NCI-H1436 treated with DMSO at 0.1 percent for 48 hours (cell line): Measurements from ENCODE around the gene PAQR4.
A peak's percentile ranks its signal among the peaks of the same experiment; 100 is the strongest.
"Not testable (repeated sequence)": the region's sequence is repeated elsewhere in the genome, so short reads cannot be mapped to it uniquely, and the experiment has no call there.

ENCODE experiments used
- DNase-seq: peaks from one replicate; lab custom pipeline; 2025; lab: John Stamatoyannopoulos, UW

Gene PAQR4

DNA sequence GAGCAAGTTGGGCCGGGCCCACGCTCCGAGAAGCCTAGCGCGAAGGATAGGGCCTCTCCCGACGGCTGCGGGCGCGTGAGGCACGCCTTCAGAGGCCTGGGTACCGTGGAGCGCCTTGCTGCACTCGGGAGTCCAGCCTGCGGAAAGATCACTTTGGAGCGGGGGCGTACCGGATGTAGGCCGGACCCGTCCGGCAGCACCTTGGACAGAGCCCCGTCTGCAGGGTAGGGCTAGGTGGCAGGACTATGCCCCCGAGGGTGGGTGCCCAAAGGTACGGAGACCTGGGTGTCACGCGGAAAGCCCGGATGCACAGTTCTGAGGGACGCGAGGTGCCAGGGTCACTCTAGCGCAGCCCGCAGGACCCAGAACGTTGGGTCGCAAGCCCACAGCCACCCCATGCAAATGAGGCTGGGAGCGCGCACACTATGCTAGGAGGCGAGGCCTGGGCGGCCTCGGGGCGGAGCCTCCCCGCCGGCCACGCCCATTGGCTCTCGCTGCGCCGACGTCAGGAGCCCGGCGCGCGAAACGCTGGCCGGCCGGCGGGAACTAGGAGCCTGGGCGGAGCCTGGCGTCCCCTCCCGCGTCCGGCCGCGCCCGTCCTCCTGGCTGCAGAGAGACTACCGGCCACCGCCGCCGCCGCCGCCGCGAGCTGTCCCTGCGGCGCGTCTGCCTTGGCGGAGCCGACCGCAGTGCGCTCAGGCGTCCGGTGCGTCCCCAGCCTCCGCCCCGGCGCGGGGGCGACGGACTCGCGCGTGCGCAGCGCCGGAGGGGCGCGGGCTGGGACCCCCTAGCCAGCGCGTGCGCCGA, at the start of gene PAQR4:
TSS of gene PAQR4 (plus strand) at position 611 of the 807 bp plus-strand sequence. CDS start 327 bp downstream, outside the sequence.
- DNase-seq: peak; percentile 48

DNA sequence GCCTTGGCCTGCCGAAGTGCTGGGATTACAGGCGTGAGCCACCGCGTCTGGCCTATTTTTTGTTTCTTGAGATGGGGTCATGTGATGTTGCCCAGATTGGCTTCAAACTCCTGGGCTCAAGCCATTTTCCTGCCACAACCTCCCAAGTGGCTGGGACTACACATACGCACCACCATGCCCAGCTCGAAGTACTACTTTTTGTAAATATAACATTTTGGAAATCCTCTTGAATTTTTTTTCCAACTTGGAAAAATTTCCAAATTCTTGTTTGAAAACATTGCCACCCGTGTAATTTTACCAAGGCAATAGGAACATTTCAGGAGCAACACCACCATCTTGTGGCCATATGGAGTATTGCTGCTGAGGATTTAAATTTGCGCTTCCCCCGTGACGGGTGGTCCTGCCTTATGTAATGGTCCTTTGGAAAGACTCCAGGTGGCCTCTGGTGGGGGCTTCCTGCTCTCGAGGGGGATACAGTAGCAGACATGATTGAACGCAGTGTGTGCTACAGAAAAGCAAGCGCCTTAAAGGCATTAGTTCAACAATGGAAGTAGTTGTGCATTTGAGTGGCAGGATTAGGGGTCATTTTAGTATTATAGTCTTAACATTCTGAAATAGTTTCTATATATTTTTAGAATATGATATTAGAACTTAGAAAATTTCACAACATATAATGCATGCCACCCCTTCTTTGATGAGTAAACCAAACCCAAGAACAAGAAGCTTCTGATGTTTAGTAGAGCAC, 49.5 kb upstream of the PAQR4 start:
- no peak for DNase-seq

DNA sequence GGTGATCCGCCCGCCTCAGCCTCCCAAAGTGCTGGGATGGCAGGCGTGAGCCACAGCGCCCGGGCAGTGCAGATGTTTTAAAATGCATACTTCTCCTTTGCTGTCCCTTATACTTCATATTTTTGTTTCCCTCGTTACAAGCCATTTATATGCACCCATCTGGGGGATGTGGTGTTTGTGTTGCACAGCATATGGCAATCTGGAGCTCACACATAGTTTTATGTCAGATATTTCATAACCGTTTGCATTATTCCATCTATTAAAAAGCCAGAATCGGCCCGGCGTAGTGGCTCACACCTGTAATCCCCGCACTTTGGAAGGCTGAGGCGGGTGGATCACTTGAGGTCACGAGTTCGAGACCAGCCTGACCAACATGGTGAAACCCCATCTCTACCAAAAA, 45.7 kb upstream of the PAQR4 start:
- no peak for DNase-seq

DNA sequence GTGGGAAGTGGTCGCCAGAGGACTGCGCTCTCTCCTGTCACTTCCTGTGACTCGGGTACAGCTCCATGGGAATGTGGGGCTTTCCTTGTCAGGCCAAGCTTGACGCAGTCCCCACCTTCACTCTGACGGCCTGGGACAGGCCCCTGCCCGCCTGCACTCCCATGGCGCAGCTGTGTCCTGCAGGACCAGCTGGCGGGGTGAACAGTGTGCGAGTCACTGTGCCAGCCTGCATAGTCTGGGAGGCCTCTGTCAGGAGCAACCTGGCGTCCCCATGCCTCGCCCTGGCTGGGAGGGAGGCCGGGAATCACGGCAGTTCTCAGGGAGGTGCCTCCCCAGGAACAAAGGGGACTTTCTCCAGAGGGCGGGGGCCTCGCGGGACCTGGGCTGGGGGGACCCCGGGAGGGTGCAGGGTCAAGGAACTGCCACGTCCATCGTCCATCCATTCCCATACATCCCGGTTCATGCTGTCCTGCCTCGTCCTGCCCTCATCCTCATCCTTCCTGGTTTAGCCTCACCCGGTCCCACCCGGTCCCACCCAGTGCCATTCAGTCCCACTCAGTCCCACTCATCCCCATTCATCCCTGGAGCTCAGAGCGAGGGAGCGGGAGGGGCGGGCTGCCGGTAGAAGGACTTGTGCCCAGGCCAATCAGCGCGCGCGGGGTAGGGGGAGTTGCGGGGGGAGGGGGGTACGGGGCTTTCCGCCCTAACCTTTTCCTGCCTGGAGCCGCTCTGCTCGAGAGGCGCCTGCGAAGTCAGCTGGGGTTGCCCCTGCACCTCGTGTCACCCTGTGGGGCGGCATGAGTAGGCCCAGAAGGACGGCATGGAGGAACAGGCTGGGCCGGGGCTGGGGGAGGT, 44.0 kb upstream of the PAQR4 start:
- no peak for DNase-seq

DNA sequence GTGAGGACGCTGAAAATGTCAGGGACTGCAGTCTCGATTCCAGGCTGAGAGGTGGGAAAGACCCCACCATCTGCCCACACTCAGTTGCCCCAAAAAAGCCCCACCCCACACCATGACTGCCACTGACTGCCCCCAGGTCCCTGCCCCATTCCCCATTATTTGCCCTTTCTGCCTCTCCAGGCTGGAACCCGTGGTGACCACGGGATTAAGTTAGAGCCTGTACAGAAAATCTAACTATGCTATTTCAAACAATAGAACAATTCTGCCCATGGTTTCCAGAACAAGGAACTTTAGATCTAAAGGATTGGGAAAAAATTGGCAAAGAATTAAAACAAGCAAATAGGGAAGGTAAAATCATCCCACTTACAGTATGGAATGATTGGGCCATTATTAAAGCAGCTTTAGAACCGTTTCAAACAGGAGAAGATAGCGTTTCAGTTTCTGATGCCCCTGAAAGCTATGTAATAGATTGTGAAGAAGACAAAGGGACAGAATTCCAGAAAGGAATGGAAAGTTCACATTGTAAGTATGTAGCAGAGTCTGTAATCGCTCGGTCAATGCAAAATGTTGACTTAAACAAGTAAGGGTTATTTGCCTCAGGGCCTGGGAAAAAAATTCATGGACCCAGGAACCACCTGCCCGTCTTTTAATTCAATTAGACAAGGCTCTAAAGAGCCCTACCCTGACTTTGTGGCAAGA, 43.0 kb upstream of the PAQR4 start:
- DNase-seq: no peak

DNA sequence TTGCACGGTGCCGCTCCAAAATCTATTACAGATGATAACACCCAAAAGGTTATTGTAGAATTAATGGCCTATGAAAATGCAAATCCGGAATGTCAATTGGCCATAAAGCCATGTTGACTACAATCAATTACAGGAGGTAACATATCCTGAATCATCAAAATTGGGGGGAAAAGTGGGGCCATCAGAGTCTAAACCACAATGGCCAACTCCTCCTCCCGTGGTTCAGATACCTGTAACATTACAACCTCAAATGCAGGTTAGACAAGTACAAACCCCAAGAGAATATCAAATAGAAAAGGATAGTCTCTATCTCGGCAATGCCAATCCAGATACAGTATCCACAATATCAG, 42.5 kb upstream of the PAQR4 start:
- no peak for DNase-seq

DNA sequence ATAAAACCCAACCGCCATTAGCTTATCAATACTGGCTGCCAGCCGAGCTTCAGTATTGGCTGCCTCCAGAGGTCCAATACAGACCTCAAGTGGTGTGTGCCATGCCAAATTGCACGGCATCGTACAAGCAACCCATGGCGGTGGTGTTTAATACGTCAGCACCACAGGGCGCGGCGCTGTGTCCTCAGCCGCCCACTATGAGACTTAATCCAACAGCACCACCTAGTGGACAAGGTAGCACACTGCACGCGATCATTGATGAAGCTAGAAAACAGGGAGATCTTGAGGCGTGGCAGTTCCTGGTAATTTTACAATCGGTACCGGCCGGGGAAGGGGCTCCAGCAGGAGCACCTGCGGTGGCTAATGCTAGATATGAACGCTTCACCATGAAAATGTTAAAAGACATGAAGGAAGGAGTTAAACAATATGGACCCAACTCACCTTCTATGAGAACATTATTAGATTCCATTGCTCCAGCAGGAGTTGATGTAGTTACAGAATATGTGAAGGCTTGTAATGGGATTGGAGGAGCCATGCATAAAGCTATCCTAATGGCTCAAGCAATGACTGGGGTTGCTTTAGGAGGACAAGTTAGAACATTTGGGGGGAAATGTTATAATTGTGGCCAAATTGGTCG, 42.0 kb upstream of the PAQR4 start:
- DNase-seq: peak; percentile 63

DNA sequence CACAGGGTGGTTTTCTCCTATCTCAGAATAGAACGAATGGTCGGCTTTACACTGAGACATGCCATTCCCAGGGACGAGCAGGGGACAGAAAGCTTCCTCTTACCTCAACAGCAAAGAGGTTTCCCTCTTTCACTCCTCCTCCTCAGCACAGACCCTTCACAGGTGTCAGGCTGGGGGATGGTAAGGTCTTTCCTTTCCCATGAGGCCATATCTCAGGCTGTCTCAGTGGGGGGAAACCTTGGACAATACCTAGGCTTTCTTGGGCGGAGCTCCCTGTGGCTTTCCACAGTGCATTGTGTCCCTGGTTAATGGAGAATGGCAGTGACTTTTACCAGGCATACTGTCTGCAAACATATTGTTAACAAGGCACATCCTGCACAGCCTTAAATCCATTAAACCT, 41.0 kb upstream of the PAQR4 start:
- DNase-seq: not testable (repeated sequence)

DNA sequence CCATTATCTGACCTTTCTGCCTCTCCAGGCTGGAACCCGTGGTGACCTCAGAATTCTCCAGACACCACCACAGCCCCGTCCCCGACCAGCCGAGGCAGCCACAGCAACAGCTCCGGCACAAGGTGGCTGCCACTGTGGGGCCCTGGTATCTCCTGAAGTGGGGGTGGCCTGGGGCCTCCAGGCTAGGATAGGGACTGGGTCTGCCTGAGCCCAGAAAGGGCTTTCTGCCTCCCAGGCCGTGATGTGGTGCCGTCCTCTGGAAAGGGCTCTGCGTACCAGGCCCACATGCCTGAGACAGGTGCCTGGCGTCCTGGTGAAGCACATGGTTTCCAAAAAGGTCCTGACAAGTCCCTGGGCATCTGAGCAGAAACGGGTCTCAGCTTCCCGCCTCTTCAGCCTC, 40.4 kb upstream of the PAQR4 start:
- no peak for DNase-seq

DNA sequence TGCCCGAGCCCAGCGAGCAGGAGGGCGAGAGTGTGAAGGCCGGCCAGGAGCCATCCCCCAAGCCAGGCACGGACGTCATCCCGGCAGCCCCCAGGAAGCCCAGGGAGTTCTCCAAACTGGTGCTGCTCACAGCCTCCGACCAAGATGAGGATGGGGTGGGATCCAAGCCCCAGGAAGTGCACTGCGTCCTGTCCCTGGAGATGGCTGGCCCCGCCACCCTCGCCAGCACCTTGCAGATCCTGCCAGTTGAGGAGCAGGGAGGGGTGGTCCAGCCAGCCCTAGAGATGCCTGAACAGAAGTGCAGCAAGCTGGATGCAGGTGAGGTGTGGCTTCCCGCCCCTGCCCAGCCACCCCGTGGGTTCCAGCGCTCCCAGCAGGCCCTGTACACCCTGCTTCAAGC, 39.5 kb upstream of the PAQR4 start:
- DNase-seq: no peak

DNA sequence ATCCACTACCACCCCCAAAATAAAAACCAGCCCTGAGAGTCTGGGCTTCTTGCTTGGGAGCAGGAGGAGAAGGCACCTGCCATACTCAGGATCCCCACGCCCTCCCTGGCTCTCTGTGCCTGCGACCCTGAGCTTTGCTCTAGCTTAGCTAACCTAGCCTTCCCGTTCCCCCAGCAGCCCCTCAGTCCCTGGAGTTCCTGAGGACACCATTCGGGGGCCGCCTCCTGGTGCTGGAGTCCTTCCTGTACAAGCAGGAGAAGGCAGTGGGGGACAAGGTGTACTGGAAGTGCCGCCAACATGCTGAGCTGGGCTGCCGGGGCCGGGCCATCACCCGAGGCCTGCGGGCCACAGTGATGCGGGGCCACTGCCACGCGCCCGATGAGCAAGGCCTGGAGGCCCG, 38.9 kb upstream of the PAQR4 start:
- no peak for DNase-seq

DNA sequence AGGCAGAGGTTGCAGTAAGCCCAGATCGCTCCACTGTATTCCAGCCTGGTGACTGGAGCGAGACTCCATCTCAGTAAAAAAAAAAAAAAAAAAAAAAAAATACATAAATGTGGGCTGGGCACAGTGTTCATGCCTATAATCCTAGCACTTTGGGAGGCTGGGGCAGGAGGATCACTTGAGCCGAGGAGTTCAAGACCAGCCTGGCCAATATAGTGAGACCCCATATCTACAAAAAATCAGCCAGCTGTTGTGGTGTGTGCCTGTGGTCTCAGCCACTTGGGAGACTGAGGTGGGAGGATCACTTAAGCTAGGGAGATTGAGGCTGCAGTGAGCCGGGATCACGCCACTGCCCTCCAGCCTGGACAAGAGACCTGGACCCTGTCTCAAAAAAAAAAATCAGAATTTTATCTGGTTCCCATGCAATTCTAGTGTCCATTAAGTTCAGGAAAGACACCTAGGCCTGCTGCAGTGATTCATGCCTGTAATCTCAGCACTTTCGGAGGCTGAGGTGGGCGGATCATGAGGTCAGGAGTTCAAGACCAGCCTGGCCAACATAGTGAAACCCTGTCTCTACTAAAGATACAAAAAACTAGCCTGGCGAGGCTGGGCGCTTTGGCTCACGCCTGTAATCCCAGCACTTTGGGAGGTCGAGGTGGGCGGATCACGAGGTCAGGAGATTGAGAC, 37.8 kb upstream of the PAQR4 start:
- not testable (repeated sequence) for DNase-seq

DNA sequence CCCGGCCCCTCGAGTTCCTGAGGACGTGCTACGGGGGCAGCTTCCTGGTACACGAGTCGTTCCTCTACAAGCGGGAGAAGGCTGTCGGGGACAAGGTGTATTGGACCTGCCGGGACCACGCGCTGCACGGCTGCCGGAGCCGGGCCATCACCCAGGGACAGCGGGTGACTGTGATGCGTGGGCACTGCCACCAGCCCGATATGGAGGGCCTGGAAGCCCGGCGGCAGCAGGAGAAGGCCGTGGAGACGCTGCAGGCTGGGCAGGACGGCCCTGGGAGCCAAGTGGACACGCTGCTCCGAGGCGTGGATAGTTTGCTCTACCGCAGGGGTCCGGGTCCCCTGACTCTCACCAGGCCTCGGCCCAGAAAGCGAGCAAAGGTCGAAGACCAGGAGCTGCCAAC, 36.0 kb upstream of the PAQR4 start:
- no peak for DNase-seq

DNA sequence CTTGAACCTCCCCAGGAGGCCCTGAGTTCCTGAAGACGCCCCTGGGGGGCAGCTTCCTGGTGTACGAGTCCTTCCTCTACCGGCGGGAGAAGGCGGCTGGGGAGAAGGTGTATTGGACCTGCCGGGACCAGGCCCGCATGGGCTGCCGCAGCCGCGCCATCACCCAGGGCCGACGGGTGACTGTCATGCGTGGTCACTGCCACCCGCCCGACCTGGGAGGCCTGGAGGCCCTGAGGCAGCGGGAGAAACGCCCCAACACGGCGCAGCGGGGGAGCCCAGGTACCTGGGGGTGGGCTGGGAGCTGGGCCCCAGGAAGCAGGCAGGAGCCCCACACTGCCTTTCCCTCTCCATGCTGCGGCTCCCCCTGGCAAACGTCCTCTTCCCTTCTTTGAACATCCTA, 35.4 kb upstream of the PAQR4 start:
- DNase-seq: no peak

DNA sequence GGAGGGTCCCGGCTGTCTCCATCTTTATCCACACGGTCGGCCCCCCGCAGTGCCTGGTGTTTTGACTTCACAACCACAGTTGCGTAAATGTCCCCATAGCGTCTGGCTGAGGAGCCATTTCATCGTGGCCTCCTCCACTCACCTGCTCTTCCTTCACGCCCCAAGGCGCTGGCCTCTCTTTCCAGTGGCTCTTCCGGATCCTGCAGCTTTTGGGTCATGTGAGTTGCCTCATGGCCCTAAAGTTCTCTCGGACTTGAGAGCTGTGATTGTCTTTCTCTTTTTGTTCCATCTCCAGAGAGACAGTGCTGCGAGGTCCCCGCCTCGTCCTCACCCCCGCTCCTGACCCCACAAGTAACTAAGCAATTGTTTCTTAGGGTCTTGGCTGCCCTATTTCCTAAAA, 34.7 kb upstream of the PAQR4 start:
- no peak for DNase-seq

DNA sequence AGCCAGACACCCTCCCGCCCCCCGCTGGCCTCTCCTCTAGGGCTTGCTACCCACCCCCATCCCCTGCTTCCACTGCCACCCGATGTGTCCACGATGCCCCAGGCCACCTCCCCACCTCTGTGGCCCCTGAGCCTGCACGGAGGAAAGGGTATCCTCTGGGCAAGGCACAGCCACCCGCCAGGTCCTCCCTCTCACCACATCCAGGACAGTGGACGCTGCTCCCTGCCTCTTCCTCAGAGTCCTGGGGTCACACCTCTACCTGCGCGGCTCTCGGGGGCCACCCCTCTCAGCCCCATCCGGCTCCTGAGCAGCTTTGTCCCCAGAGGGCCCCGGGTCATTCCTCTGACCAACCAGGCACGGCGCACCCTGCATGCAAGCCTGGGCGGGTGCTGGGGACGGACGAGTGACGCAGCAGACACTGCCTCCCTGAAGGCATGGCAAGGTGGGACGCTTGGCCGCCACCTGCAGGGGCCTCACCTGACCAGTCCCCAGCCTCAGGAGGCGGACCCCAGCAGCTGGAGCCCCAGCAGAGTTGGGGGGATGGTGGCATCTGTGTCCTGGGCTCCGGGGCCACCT, 32.6 kb upstream of the PAQR4 start:
- no peak for DNase-seq

DNA sequence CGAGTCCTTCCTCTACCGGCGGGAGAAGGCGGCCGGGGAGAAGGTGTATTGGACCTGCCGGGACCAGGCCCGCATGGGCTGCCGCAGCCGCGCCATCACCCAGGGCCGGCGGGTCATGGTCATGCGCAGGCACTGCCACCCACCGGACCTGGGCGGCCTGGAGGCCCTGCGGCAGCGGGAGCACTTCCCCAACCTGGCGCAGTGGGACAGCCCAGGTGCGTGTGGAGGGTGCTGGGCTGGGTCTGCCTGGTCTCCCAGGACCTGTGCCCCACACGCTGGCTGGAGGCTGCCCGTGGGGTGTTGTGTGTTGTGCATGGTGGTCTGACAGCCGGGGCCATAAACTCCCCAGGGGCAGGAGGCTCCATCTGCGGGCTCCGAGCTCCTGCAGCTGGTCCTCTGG, 32.0 kb upstream of the PAQR4 start:
- DNase-seq: no peak

DNA sequence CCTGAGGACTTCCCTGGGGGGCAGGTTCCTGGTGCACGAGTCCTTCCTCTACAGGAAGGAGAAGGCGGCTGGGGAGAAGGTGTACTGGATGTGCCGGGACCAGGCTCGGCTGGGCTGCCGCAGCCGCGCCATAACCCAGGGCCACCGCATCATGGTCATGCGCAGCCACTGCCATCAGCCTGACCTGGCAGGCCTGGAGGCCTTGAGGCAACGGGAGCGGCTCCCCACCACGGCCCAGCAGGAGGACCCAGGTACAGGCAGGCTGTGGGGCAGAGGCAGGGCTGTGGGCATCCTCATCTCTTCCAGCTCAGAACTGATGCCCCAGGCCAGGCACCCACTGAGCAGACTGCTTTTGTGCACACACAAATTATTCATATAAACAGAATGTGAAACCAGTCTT, 30.9 kb upstream of the PAQR4 start:
- DNase-seq: no peak

DNA sequence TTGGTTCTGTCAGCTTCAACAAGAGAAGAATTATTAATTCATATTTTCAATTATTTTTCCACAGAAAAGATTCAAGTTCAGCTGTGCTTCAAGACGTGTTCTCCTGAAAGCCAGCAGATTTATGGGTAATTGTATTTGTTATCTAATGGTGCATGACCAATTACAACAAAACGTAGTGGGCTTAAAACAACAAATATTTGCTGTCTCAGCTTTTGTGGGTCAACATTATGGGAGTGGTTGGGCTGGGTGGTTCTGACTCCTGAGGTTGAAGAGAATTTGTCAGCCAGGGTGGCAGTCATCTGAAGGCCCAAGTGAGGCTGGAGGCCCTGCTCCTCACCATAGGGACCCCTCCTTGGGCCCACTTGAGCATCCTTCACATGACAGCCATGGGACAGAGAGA, 29.2 kb upstream of the PAQR4 start:
- no peak for DNase-seq

DNA sequence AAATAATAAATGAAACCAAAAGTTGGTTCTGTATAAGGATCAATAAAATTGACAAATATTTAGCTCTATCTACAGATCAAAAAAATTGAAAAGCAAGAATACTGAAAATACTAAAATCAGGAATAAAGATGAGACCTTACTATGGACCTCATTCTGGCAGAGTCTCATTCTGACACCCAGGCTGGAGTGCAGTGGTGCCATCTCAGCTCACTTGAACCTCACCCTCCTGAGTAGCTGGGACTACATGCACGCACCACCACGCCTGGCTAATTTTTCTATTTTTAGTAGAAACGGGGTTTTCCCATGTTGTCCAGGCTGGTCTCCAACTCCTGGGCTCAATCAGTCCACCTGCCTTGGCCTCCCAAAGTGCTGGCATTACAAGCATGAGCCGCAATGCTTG, 27.1 kb upstream of the PAQR4 start:
- DNase-seq: no peak

DNA sequence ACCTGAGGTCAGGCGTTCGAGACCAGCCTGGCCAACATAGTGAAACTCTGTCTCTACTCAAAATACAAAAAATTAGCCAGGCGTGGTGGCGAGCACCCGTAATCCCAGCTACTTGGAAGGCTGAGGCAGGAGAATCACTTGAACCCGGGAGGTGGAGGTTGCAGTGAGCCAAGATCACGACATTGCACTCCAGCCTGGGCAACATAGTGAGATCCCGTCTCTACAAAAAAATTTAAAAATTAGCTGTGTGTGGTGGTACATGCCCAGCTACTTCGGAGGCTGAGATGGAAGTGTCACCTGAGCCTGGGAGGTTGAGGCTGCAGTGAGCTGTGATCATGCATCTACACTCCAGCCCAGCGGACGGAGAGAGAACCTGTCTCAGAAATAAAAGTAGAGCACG, 25.4 kb upstream of the PAQR4 start:
- not testable (repeated sequence) for DNase-seq
